C4-2B (cell line): Measurements from ENCODE around the gene CFAP44.

Experiments used
- H3K27ac ChIP-seq: fragments of 450-650 bp; 2 replicates; pipeline ENCODE4 v1.5.1; 2017
- CTCF ChIP-seq: fragments of 450-650 bp; conservative IDR thresholded peaks from 2 replicates; pipeline ENCODE4 v1.5.1; 2017; ENCODE audit warnings: mild to moderate bottlenecking
- ZFX ChIP-seq: fragments of 450-650 bp; IDR thresholded peaks from 2 replicates; pipeline ENCODE4 v1.6.1; 2017

Gene CFAP44

DNA sequence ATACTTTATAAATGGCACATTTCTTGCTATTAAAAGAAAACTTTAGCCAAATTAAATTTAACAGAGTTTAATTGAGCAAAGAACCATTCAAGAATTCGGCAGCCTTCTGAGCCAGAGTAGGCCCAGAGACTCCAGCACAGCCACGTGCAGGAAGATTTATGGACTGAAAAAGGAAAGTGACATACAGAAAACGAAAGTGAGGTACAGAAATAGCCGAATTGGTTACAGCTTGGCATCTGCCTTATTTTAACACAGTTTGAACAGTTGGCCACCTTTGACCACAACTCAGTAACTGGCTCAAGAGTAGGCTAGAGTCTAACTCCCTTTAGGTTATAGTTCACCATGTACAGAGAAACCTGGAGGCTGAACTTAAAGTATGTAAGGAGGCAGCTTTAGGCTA, 17.6 kb downstream of the CFAP44 start:
- H3K27ac ChIP-seq = no peak overlapping the region
- no peak for TF ChIP-seq CTCF
- no peak for TF ChIP-seq ZFX

DNA sequence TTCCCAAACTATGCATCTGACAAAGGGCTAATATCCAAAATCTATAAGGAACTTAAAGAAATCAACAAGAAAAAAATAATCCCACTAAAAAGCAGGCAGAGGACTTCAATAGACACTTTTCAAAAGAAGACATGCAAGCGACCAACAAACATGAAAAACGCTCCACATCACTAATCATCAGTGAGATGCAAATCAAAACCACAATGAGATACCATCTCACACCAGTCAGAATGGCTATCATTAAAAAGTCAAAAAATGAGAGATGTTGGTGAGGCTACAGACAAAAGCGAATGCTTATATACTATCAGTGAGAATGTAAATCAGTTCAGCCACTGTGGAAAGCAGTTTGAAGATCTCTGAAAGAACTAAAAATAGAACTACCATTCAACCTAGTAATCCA, 20.2 kb downstream of the CFAP44 start:
- no peak overlapping the region for H3K27ac ChIP-seq
- TF ChIP-seq ZFX (no peak), CTCF (no peak)

- no peak for TF ChIP-seq CTCF
- no peak for TF ChIP-seq ZFX
Observed at GRCh38 chr3:113409676-113410075, 31.6 kb downstream of the CFAP44 start.

GRCh38 chr3:113405180-113405579, 36.1 kb downstream of the CFAP44 start:
- TF ChIP-seq ZFX (no peak), CTCF (no peak)
- no peak overlapping the region for H3K27ac ChIP-seq

More at GRCh38 chr3:113409676-113410075, 31.6 kb downstream of the CFAP44 start:
- no peak overlapping the region for H3K27ac ChIP-seq

DNA sequence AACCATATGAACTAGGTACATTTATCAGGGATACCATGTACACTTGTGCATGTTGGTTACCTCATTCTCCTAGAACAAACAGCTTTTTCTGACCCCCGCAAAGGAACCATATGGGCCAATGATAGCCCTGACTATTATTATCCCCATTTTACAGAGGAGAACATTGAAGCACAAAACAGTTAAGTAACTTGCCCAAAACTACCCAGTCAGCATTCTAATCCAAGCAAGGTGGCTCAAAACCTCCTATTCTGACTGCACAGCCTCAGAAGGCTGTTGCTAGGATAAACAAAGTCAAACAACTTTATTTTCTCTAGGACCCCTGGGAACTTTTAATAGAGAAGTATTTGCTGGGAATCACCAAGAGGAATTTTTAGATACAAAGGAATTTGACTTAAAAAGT, 36.7 kb downstream of the CFAP44 start:
- TF ChIP-seq CTCF = no peak
- TF ChIP-seq ZFX = no peak
- H3K27ac ChIP-seq = no peak overlapping the region
